SK-MEL-5 (cell line): ENCODE measurements around the gene RASSF8. TPM values are rescaled to one million over a fixed set of nuclear protein-coding genes. Genes with fewer than 3 reads are reported as not detected.

Experiments
- DNase-seq: peaks from one replicate; pipeline ENCODE4 v3.0.0-alpha.2; 2016; ENCODE audit warnings: low read depth, low spot score
- in situ Hi-C: cut with HindIII; loops from 2 replicates; pipeline ENCODE4 v1.10.0; 2016; ENCODE audit warnings: low sequenced_read_pairs, high pct_unique_total_duplicates, low pct_unique_long_range_greater_than_20kb
- total RNA-seq: library from RNA; depleted of rRNA; stranded (reverse); fragments of >200 nt; shearing (Covaris generic); gene quantifications from 2 replicates; pipeline ENCODE4 v1.2.3, GENCODE V29; 2014

The RASSF8 gene
- total RNA-seq, 1 experiment from 2014 or later = 47.9 TPM

- DNase-seq = no peak
- in situ Hi-C loops = no loop called here
Measured at GRCh38 chr12:26068503-26068902, 110.0 kb downstream of the RASSF8 start.

DNA sequence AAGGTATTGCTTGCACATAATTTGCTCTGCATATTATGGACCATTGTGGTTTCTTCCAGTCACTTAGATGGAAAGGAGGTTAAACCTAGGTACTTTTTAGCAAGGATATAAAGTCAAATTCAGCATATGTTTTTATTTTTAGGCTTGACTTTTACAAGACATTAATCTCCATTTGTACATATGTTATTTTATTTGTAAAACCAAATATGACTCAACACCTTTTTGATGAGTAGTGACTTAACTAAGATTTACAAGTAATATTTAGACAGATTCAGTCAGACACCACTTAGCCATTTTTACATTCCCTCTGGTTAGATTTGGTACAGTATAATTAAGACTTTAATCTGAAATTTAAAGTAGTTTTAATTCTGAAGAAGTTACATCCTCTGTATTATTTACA lies 111.3 kb downstream of the RASSF8 start:
- DNase-seq = no peak
- in situ Hi-C loops = no loop called here

GRCh38 chr12:26077915-26078702 lies 119.6 kb downstream of the RASSF8 start:
- no peak for DNase-seq
- in situ Hi-C loops = no loop called here

DNA sequence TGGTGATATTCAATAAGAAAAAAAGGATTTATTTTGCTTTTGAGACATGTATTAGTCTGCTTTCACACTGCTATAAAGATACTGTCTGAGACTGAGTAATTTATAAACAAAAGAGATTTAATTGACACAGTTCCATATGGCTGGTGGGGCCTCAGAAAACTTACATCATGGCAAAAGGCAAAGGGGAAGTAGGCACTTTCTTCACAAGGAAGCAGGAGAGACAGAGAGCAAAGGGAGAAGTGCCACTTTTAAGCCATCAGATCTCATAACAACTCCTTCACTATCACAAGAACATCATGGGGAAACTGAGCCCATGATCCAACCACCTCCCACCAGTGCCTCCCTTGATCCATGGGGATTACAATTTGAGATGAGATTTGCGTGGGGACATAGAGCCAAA lies 122.4 kb downstream of the RASSF8 start:
- in situ Hi-C loops = no loop called here
- DNase-seq = no peak

DNA sequence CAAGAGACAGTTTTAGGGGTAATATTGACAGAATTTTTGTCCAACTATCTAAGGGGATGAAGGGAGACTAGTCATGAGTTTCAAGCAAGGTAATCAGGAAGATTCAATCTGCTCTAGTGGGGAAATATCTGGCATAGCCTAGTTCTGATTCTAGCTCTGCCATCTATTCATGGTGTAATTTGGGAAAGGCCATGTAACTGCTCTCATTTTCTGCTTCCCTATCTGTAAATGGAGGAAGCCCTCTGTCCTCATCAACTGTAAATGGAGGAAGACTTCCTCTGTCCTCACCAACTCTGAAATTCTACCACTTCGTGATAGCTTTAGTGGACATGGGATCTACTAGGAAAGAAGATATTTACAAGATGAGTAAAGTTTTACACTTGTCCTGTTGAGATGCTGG lies 128.5 kb downstream of the RASSF8 start:
- in situ Hi-C loops = no loop called here
- DNase-seq = no peak

GRCh38 chr12:26088998-26089397 lies 130.5 kb downstream of the RASSF8 start:
- no peak for DNase-seq
- in situ Hi-C loops = no loop called here

GRCh38 chr12:26090836-26091510 lies 132.5 kb downstream of the RASSF8 start:
- in situ Hi-C loops = no loop called here
- DNase-seq = no peak

DNA sequence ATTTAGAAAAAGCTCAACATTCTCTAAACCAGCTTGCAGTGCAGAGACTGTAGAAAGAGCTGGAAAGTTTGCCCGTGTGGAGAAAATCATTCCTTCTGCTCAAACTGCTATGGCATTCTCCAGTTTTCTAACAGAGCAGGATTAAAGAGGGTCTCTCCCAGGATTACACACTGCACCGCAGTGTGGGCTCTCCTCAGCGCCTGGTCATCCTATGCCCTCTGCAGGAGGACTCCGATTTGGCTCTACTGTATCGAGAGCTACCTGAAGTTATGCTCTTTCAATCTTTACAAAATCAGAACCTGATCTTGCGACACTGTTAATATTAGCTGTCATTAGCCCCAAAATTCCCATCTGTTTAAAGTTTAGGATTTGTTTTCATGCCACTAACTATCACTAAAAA lies 133.3 kb downstream of the RASSF8 start:
- in situ Hi-C loops = no loop called here
- peak; percentile 23 for DNase-seq

DNA sequence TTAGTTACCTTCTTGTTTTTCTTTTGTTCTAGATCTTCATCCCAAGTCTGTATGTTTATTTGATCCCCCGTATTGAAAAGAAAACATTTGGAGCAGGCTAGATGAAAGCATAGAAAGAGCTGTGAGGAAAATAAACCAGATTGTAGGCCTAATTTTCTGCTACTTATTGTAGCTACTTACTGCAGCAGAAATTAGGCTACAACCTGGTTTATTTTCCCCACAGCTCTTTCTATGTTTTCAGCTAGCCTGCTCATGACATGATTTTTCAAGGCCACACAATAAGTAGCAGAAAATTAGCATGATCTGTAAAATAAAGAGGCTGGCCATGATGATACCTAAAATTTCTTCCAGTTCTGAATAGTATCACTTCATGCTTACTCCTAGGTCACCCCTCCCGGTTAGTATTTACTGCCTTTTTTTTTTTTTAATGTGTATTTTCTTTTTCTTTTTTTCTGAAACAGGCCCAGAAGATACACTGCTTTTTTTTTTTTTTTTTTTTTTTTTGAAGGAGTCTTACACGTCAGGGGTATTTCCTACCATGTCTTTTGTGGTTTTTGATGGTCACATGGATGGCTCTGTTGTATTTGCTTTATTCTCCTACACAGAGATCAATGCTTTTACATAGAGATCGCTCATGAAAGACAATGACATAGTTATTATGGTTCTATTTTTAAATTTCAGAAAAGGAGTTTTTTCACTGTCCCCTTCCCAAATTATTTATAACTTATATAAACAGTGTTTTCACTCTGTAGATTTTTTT lies 134.0 kb downstream of the RASSF8 start:
- DNase-seq = peak; percentile 51
- in situ Hi-C loops = no loop called here

DNA sequence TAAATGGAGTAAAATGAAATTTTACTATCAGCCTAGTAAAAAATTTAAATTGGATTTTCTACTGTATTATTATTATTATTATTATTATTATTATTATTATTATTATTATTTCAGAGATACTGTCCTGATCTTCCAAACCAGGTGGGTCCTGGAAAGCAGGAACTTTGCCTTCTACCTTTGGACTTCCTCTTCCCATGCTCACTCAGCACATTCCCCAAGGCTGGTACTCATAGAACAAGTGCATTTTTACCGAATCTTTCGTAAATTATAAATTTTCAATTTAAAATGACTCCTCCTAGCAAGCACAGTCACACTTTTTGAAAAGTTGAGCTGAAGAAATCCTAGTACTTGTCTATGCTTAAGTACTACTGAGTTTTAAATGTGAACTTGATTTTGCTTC lies 136.7 kb downstream of the RASSF8 start:
- in situ Hi-C loops = no loop called here
- DNase-seq = no peak

DNA sequence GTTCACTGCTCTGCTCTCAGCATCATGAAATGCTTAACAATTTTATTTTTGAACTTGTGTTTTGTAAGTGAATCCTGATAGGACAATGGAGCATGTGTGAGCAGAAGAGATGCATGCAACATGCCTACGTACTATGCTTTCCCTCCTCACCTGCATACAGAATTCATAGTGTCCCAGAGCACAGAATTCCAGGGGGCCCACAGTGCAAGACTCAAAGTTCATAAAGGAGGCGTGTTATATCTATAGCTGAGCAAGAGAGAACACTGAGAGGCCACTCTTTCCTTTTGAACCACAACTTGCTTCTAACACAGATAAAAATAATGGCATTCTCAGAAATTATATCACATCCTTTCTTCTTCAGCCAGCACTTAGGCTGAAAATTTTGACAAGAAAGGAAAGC lies 137.6 kb downstream of the RASSF8 start:
- in situ Hi-C loops = no loop called here

DNA sequence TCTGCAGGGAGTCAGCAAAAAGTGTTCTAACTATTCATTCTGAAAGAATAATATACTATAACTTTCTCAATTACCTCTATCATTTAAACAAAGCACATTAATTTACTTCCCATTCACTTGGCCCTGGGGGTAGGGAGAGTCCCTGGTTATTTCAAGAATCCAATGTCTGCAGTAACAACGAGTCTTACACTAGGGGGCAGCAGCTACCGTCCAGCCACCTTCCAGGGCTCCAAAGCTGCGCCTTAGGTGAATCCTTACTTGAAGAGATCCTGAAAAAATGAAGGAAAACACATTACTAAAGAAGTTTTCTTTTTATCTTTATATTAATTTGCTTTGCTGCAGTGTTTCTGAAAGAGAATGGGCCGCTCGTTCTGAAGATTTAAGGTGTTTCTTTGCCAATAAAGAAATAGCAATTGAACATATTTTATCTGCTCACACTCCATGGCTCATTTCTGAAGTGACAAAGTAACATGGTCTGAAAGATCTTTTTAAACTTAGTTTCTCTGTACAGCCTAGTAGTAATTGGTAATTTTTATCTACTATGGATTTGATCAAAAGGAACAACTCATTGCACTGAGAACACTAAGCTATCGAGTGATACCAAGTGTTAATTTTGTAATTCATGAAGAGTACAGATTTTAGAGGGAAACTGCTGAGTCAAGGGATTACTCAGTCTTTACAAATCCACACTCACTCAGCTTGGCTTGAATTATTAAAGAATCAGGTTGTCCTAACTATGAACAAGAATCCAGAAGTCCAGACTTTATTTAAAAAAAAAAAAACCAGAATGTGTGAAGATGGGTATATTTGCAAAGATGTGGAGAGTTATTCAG lies 138.8 kb downstream of the RASSF8 start:
- in situ Hi-C loops = no loop called here
- DNase-seq = peak; percentile 81

More for the DNA sequence above, 137.6 kb downstream of the RASSF8 start:
- DNase-seq = no peak

- in situ Hi-C loops = no loop called here
- no peak for DNase-seq
Measured at GRCh38 chr12:26100666-26101349, 142.3 kb downstream of the RASSF8 start.

DNA sequence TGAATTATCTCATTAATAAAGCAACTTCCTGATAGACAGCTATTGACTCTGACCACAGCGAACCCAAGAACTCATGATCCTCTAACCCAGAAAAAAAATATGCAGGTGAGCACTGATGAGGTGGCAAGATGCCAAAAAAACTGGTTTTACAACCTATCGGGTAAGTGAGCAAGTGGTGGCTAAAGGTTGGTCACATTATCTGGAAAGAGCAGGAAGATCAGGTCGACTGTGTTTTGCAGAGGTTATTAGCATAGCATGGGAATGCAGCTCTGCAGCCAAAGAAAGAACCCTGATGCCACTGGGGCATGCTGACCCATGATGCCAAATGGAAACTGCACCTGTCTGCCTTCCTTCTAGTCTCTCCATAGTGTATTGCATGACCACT lies 142.9 kb downstream of the RASSF8 start:
- in situ Hi-C loops = no loop called here

GRCh38 chr12:26101763-26102162 lies 143.3 kb downstream of the RASSF8 start:
- in situ Hi-C loops = no loop called here

More for the DNA sequence above, 142.9 kb downstream of the RASSF8 start:
- DNase-seq = no peak

GRCh38 chr12:26102953-26103352 lies 144.5 kb downstream of the RASSF8 start:
- in situ Hi-C loops = no loop called here
- no peak for DNase-seq

More at GRCh38 chr12:26101763-26102162, 143.3 kb downstream of the RASSF8 start:
- no peak for DNase-seq

GRCh38 chr12:26106347-26106746 lies 147.9 kb downstream of the RASSF8 start:
- in situ Hi-C loops = no loop called here
- DNase-seq = no peak
